Testis (tissue), 5 donors: Measurements from ENCODE around the gene ADCY10. TPM values are rescaled to one million over a fixed set of nuclear protein-coding genes. Genes with fewer than 3 reads are reported as not detected.

Experiments
- DNase-seq: peaks from one replicate; pipeline ENCODE4 v3.0.0-alpha.2; 2019
- H3K27ac ChIP-seq, 2 donors: fragments of 200-600 bp; sonication (generic); one replicate each; pipeline ENCODE4 v1.5.1; 2019
- H3K27me3 ChIP-seq: fragments of 200-600 bp; sonication (generic); one replicate; pipeline ENCODE4 v1.5.1; 2019
- H3K36me3 ChIP-seq: fragments of 200-600 bp; sonication (generic); one replicate; pipeline ENCODE4 v1.5.1; 2017; ENCODE audit warnings: low read depth; ENCODE audit errors: missing control alignments
- H3K4me1 ChIP-seq: fragments of 200-600 bp; sonication (generic); one replicate; pipeline ENCODE4 v1.5.1; 2019
- H3K4me3 ChIP-seq, 2 donors: fragments of 200-600 bp; sonication (generic); one replicate each; pipeline ENCODE4 v1.5.1; 2017 to 2019
- H3K9me3 ChIP-seq: fragments of 200-600 bp; sonication (generic); one replicate; pipeline ENCODE4 v1.5.1; 2017
- CTCF ChIP-seq, 3 experiments: fragments of 450-650 bp in 2 of 3; fragments of 200-600 bp in 1 of 3; sonication (generic) in 1 of 3; IDR thresholded peaks; one replicate each; pipeline ENCODE4 v1.5.1; 2016 to 2019; ENCODE audit warnings: antibody characterized with exemption in 3 of 3, mild to moderate bottlenecking in 2 of 3, moderate library complexity in 1 of 3
- POLR2A ChIP-seq: fragments of 450-650 bp; IDR thresholded peaks from one replicate; pipeline ENCODE4 v1.6.1; 2017; ENCODE audit warnings: antibody characterized with exemption, mild to moderate bottlenecking, moderate library complexity
- WGBS, 2 donors: methylation state at CpG; one replicate each; pipeline ENCODE4 v1.1.5; 2018; 5-methylcytosine and 5-hydroxymethylcytosine counted together
- intact Hi-C: fragments of 100-400 bp; cut with DNase I; formaldehyde crosslinking; loops from one replicate; pipeline ENCODE4 v1.15.1; 2023; ENCODE audit warnings: low total_unique reads
- long read RNA-seq, 2 donors: transcript quantifications; one replicate each; lab custom pipeline, GENCODE V29; 2026
- polyA plus RNA-seq: library from polyadenylated mRNA; stranded (reverse); fragments of 350-450 nt; fragmentation: Illumina TruSeq; extraction: RNeasy Lipid Tissue Mini Kit (QIAGEN cat#74804); gene quantifications from one replicate; pipeline ENCODE4 v1.2.3, GENCODE V29; 2014; ENCODE audit warnings: low read depth, low replicate concordance; ENCODE audit not compliant: insufficient read depth
- total RNA-seq, 2 donors: library from RNA; depleted of rRNA; stranded (reverse); fragments of >200 nt; gene quantifications; one replicate each; pipeline ENCODE4 v1.2.3, GENCODE V29; 2016

Gene ADCY10
- total RNA-seq (10 to 100 TPM in 1 of 2 donors, 1 to 10 TPM in 1; 9.4 to 24.6 TPM), polyA plus RNA-seq (49.7 TPM)
- long read RNA-seq, donor 1 = 0 reads
- long read RNA-seq, donor 2 = 0 reads

- intact Hi-C loops = no loop called here
- H3K9me3 ChIP-seq = no peaks in the 10 kb centered on the region
- DNase-seq = no peak
- no peaks in the 10 kb centered on the region for H3K36me3 ChIP-seq
- H3K4me1 ChIP-seq = no peaks in the 10 kb centered on the region
- H3K27me3 ChIP-seq = no peaks in the 10 kb centered on the region
- no peak within 1 kb of the TSS for H3K27ac ChIP-seq
- H3K4me3 ChIP-seq = no peak within 1 kb of the TSS
- no peak for TF ChIP-seq POLR2A
- no peak for TF ChIP-seq CTCF (IDR thresholded peaks at IDR 0.05)
- 62 to 87% methylated on average over 9 of the region's 9 CpGs for WGBS, 2 donors
Measured at GRCh38 chr1:167913895-167914496, at the start of gene ADCY10. ADCY10 (minus strand) TSS chr1:167914134; CDS start chr1:167905140, 8,994 bp downstream.

GRCh38 chr1:167957710-167958109 is 43.8 kb upstream of the ADCY10 start:
- no peak overlapping the region for H3K4me3 ChIP-seq
- no peak overlapping the region for H3K27ac ChIP-seq
- no peaks in the 10 kb centered on the region for H3K4me1 ChIP-seq
- intact Hi-C loops = no loop called here
- H3K9me3 ChIP-seq = no peaks in the 10 kb centered on the region
- no peaks in the 10 kb centered on the region for H3K36me3 ChIP-seq
- DNase-seq = no peak
- H3K27me3 ChIP-seq = no peaks in the 10 kb centered on the region
- no peak for TF ChIP-seq CTCF (IDR thresholded peaks at IDR 0.05)
- TF ChIP-seq POLR2A = no peak

- Histone ChIP-seq H3K4me3 (no peak overlapping the region), H3K27ac (no peak overlapping the region), H3K4me1 (no peaks in the 10 kb centered on the region), H3K36me3 (no peaks in the 10 kb centered on the region), H3K9me3 (no peaks in the 10 kb centered on the region), H3K27me3 (no peaks in the 10 kb centered on the region)
- no peak for DNase-seq
- no peak for TF ChIP-seq CTCF (IDR thresholded peaks at IDR 0.05)
- no peak for TF ChIP-seq POLR2A
- intact Hi-C loops = no loop called here
- 100% methylated on average over 2 of the region's 2 CpGs for WGBS, 2 donors
Measured at GRCh38 chr1:167955915-167956314, 42.0 kb upstream of the ADCY10 start.

GRCh38 chr1:167950569-167950968 is 36.6 kb upstream of the ADCY10 start:
- intact Hi-C loops = no loop called here
- TF ChIP-seq POLR2A (no peak), CTCF (IDR thresholded peaks at IDR 0.05) (no peak)
- 73 to 84% methylated on average over 1 of the region's 1 CpG for WGBS, 2 donors

GRCh38 chr1:167949785-167950184 is 35.9 kb upstream of the ADCY10 start:
- H3K4me3 ChIP-seq = no peak overlapping the region
- 68 to 80% methylated on average over 3 of the region's 3 CpGs for WGBS, 2 donors
- no peak overlapping the region for H3K27ac ChIP-seq
- intact Hi-C loops = no loop called here
- no peak for DNase-seq
- H3K27me3 ChIP-seq = no peaks in the 10 kb centered on the region
- H3K9me3 ChIP-seq = no peaks in the 10 kb centered on the region
- peaks cover 3% of the 10 kb centered on the region for H3K4me1 ChIP-seq
- H3K36me3 ChIP-seq = no peaks in the 10 kb centered on the region
- no peak for TF ChIP-seq POLR2A
- TF ChIP-seq CTCF (IDR thresholded peaks at IDR 0.05) = no peak

More at GRCh38 chr1:167950569-167950968, 36.6 kb upstream of the ADCY10 start:
- no peak overlapping the region for H3K4me3 ChIP-seq
- DNase-seq = no peak
- peaks cover 3% of the 10 kb centered on the region for H3K4me1 ChIP-seq
- no peaks in the 10 kb centered on the region for H3K27me3 ChIP-seq
- H3K9me3 ChIP-seq = no peaks in the 10 kb centered on the region
- H3K36me3 ChIP-seq = no peaks in the 10 kb centered on the region
- no peak overlapping the region for H3K27ac ChIP-seq
